DND-41 (cell line): ENCODE data around the gene KIRREL3.

Experiments
- ATAC-seq: fragments of 200-7000 bp; cut with Tn5 transposase; 3 replicates; pipeline ENCODE4 v1.9.1; 2021; ENCODE audit warnings: low read depth; ENCODE audit not compliant: insufficient read depth
- DNase-seq: peaks from one replicate; pipeline ENCODE4 v3.0.0-alpha.2; 2020
- H2AFZ ChIP-seq: 2 replicates; pipeline ENCODE4 v1.6.0; 2012; ENCODE audit warnings: low read depth, low read length
- H3K27ac ChIP-seq: 2 replicates; pipeline ENCODE4 v1.5.1; 2012; ENCODE audit warnings: low read length, inconsistent platforms
- H3K27me3 ChIP-seq: fragments of 200-600 bp; sonication (generic); 2 replicates; pipeline ENCODE4 v1.6.0; 2012; ENCODE audit warnings: low read length, mild to moderate bottlenecking, inconsistent platforms; ENCODE audit not compliant: insufficient read depth, poor library complexity
- H3K36me3 ChIP-seq: 2 replicates; pipeline ENCODE4 v1.5.1; 2012; ENCODE audit warnings: low read length, inconsistent platforms; ENCODE audit not compliant: insufficient read depth
- H3K4me1 ChIP-seq: 2 replicates; pipeline ENCODE4 v1.5.1; 2012; ENCODE audit warnings: mild to moderate bottlenecking, low read length; ENCODE audit not compliant: insufficient read depth
- H3K4me2 ChIP-seq: 2 replicates; pipeline ENCODE4 v1.6.0; 2012; ENCODE audit warnings: mild to moderate bottlenecking, moderate library complexity, low read length, inconsistent platforms; ENCODE audit not compliant: insufficient read depth
- H3K4me3 ChIP-seq, 2 experiments: fragments of 200-600 bp in 1 of 2; shearing (Covaris generic) in 1 of 2; 2 replicates each; pipeline ENCODE4 v1.5.1; 2012 to 2016; ENCODE audit warnings: inconsistent platforms in 2 of 2, low read length in 2 of 2, mild to moderate bottlenecking in 2 of 2, low read depth in 1 of 2, moderate library complexity in 1 of 2
- H3K79me2 ChIP-seq: 2 replicates; pipeline ENCODE4 v1.6.0; 2012; ENCODE audit warnings: low read length, inconsistent platforms; ENCODE audit not compliant: insufficient read depth
- H3K9ac ChIP-seq: 2 replicates; pipeline ENCODE4 v1.6.0; 2012; ENCODE audit warnings: low read depth, mild to moderate bottlenecking, inconsistent platforms, low read length, moderate library complexity
- H3K9me3 ChIP-seq: 2 replicates; pipeline ENCODE4 v1.5.1; 2012; ENCODE audit warnings: low read length, moderate library complexity, mild to moderate bottlenecking, inconsistent platforms; ENCODE audit not compliant: insufficient read depth, severe bottlenecking
- H4K20me1 ChIP-seq: 2 replicates; pipeline ENCODE4 v1.6.0; 2012; ENCODE audit warnings: low read length; ENCODE audit not compliant: insufficient read depth
- CTCF ChIP-seq: IDR thresholded peaks from 2 replicates; pipeline ENCODE4 v1.5.1; 2012; ENCODE audit warnings: borderline replicate concordance, low read length, moderate library complexity, mild to moderate bottlenecking; ENCODE audit not compliant: poor library complexity, severe bottlenecking; ENCODE audit errors: extremely low read depth
- EZH2 ChIP-seq: IDR thresholded peaks from 3 replicates; pipeline ENCODE4 v1.6.1; 2012; ENCODE audit warnings: borderline replicate concordance, low read depth, mild to moderate bottlenecking, moderate library complexity, low read length, inconsistent platforms; ENCODE audit not compliant: severe bottlenecking

KIRREL3 gene

GRCh38 chr11:126588630-126589491 lies 411.7 kb downstream of the KIRREL3 start:
- no peaks in the 10 kb centered on the region for H3K9me3 ChIP-seq
- H3K4me3 ChIP-seq = no peak overlapping the region
- no peak for TF ChIP-seq CTCF
- no peak for TF ChIP-seq EZH2
- H3K36me3 ChIP-seq = no peaks in the 10 kb centered on the region
- DNase-seq (no peak), ATAC-seq (no peak)
- peaks cover 32% of the 10 kb centered on the region for H3K27me3 ChIP-seq
- no peaks in the 10 kb centered on the region for H3K4me1 ChIP-seq
- no peak overlapping the region for H3K9ac ChIP-seq
- no peak overlapping the region for H3K27ac ChIP-seq
- peaks cover 2% of the 10 kb centered on the region; the same call in 1 of the 2 replicates for H4K20me1 ChIP-seq
- H2AFZ ChIP-seq = no peak overlapping the region
- H3K79me2 ChIP-seq = no peaks in the 10 kb centered on the region
- H3K4me2 ChIP-seq = no peak overlapping the region

DNA sequence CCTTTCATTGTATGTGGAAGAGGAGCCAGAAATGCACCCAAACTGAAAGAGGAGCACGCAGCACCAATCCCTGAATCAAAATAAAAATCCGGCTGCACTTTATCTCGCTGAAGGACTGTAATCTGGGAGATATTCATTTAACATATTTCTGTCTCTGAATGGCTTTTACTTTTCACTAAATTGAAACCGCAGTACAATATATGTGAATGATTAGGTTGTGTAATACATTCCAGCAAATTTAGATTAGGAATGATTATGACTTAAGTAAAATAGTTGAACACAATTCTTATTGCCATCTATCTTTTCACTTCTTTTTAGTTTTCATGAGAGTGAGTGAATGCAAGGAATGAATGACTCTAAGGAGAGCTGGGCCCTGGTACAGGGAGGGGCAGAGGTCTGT lies 413.0 kb downstream of the KIRREL3 start:
- H3K79me2 ChIP-seq = no peaks in the 10 kb centered on the region
- H3K9ac ChIP-seq = no peak overlapping the region
- no peak overlapping the region for H3K4me2 ChIP-seq
- H3K27me3 ChIP-seq = peaks cover 32% of the 10 kb centered on the region
- H3K9me3 ChIP-seq = no peaks in the 10 kb centered on the region
- no peak overlapping the region for H2AFZ ChIP-seq
- H3K4me3 ChIP-seq = no peak overlapping the region
- H3K36me3 ChIP-seq = no peaks in the 10 kb centered on the region
- no peak for DNase-seq
- H3K27ac ChIP-seq = no peak overlapping the region
- H4K20me1 ChIP-seq = no peaks in the 10 kb centered on the region; the same call in 1 of the 2 replicates
- no peak for ATAC-seq
- no peaks in the 10 kb centered on the region for H3K4me1 ChIP-seq
- TF ChIP-seq EZH2 (no peak), CTCF (no peak)

GRCh38 chr11:126585774-126586491 lies 414.6 kb downstream of the KIRREL3 start:
- no peak overlapping the region for H2AFZ ChIP-seq
- no peaks in the 10 kb centered on the region for H3K79me2 ChIP-seq
- H4K20me1 ChIP-seq = no peaks in the 10 kb centered on the region; the same call in 1 of the 2 replicates
- no peak overlapping the region for H3K27ac ChIP-seq
- no peaks in the 10 kb centered on the region for H3K9me3 ChIP-seq
- H3K4me1 ChIP-seq = no peaks in the 10 kb centered on the region
- H3K36me3 ChIP-seq = no peaks in the 10 kb centered on the region
- no peak overlapping the region for H3K4me2 ChIP-seq
- TF ChIP-seq EZH2 (no peak), CTCF (no peak)
- H3K27me3 ChIP-seq = peaks cover 32% of the 10 kb centered on the region
- H3K9ac ChIP-seq = no peak overlapping the region
- no peak overlapping the region for H3K4me3 ChIP-seq
- ATAC-seq = no peak
- no peak for DNase-seq
